OCI-LY3 (cell line): Measurements from ENCODE around the gene IL17RA.
"Not testable (repeated sequence)": the region's sequence is repeated elsewhere in the genome, so short reads cannot be mapped to it uniquely, and the experiment has no call there.

Experiments
- H2AFZ ChIP-seq: fragments of 200-600, 300-600 bp; shearing (Covaris generic); 2 replicates; pipeline ENCODE4 v1.6.0; 2014; ENCODE audit warnings: antibody characterized with exemption, low read depth, low read length
- H3K27ac ChIP-seq: fragments of 200-600, 300-600 bp; sonication (generic); 2 replicates; pipeline ENCODE4 v1.5.1; 2014; ENCODE audit warnings: mild to moderate bottlenecking, low read length, moderate library complexity, mixed read lengths
- H3K27me3 ChIP-seq: fragments of 200-600, 300-600 bp; sonication (generic); 2 replicates; pipeline ENCODE4 v1.6.1; 2014; ENCODE audit warnings: low read depth, low read length, mixed read lengths
- H3K36me3 ChIP-seq: fragments of 200-600, 300-600 bp; sonication (generic); replicated peaks from 2 replicates; pipeline ENCODE3; 2014; ENCODE audit warnings: low read depth, low read length, mixed read lengths
- H3K4me1 ChIP-seq: fragments of 300-600, 200-600 bp; sonication (generic); 2 replicates; pipeline ENCODE4 v1.6.1; 2014; ENCODE audit warnings: low read length, mixed read lengths
- H3K4me2 ChIP-seq: fragments of 200-600, 300-600 bp; sonication (generic); 2 replicates; pipeline ENCODE4 v1.6.1; 2014; ENCODE audit warnings: low read length, mixed read lengths
- H3K4me3 ChIP-seq: fragments of 300-600, 200-600 bp; sonication (generic); 2 replicates; pipeline ENCODE4 v1.5.1; 2014; ENCODE audit warnings: antibody characterized with exemption, mild to moderate bottlenecking, low read length, moderate library complexity
- H3K79me2 ChIP-seq: fragments of 300-600, 200-600 bp; shearing (Covaris generic); 2 replicates; pipeline ENCODE4 v1.6.1; 2014; ENCODE audit warnings: mild to moderate bottlenecking, low read length, mixed read lengths
- H3K9ac ChIP-seq: fragments of 300-600, 200-600 bp; shearing (Covaris generic); 2 replicates; pipeline ENCODE4 v1.6.0; 2014; ENCODE audit warnings: mild to moderate bottlenecking, low read length, moderate library complexity
- H3K9me3 ChIP-seq: fragments of 200-600, 300-600 bp; shearing (Covaris generic); 2 replicates; pipeline ENCODE4 v1.6.1; 2014; ENCODE audit warnings: low read length, mixed read lengths; ENCODE audit not compliant: insufficient read depth
- H4K20me1 ChIP-seq: fragments of 200-600, 300-600 bp; sonication (generic); 2 replicates; pipeline ENCODE4 v1.6.1; 2016; ENCODE audit warnings: low read length, mixed read lengths; ENCODE audit not compliant: insufficient read depth
- CTCF ChIP-seq: fragments of 200-600, 300-600 bp; sonication (generic); IDR thresholded peaks from 2 replicates; pipeline ENCODE4 v1.5.1; 2014; ENCODE audit warnings: antibody characterized with exemption, low read length, low read depth
- EZH2phosphoT487 ChIP-seq: fragments of 200-600 bp; shearing (Covaris generic); IDR thresholded peaks from 2 replicates; pipeline ENCODE4 v1.6.1; 2018; ENCODE audit warnings: antibody characterized with exemption, mixed run types, low read depth

Gene IL17RA, protein sequence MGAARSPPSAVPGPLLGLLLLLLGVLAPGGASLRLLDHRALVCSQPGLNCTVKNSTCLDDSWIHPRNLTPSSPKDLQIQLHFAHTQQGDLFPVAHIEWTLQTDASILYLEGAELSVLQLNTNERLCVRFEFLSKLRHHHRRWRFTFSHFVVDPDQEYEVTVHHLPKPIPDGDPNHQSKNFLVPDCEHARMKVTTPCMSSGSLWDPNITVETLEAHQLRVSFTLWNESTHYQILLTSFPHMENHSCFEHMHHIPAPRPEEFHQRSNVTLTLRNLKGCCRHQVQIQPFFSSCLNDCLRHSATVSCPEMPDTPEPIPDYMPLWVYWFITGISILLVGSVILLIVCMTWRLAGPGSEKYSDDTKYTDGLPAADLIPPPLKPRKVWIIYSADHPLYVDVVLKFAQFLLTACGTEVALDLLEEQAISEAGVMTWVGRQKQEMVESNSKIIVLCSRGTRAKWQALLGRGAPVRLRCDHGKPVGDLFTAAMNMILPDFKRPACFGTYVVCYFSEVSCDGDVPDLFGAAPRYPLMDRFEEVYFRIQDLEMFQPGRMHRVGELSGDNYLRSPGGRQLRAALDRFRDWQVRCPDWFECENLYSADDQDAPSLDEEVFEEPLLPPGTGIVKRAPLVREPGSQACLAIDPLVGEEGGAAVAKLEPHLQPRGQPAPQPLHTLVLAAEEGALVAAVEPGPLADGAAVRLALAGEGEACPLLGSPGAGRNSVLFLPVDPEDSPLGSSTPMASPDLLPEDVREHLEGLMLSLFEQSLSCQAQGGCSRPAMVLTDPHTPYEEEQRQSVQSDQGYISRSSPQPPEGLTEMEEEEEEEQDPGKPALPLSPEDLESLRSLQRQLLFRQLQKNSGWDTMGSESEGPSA

DNA sequence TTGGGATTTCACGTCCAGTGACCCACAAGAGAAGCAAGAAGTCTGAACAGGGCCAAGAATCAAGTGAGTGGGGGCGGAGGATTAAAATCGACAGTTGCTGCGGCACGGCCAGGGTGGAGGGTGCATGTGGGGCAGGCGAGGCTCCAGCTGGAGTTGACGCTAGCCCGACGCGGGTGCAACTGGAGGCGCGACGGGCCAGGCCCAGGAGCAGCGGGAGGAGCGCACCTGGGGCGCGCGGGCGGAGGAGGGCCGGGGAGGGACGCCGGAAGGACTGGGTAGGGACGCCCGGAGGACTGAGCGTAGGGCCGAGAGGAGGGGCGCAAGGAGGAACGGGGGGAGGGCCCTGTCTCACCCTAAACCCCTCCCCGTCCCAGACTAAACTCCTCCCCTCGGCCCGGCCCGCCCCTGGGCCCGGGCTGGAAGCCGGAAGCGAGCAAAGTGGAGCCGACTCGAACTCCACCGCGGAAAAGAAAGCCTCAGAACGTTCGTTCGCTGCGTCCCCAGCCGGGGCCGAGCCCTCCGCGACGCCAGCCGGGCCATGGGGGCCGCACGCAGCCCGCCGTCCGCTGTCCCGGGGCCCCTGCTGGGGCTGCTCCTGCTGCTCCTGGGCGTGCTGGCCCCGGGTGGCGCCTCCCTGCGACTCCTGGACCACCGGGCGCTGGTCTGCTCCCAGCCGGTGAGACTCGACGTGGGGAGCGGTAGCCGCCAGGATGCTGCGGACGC, at the start of gene IL17RA:
TSS of gene IL17RA (plus strand) at position 447 of the 723 bp plus-strand sequence. CDS start at position 539, 92 bp downstream.
- Histone ChIP-seq H3K36me3 (peaks cover 2% of the 10 kb centered on the region), H3K9ac (peak within 1 kb of the TSS; percentile 80), H2AFZ (peak within 1 kb of the TSS; percentile 69; the same call in 1 of the 2 replicates), H3K27ac (no peak within 1 kb of the TSS), H3K4me1 (peaks cover 19% of the 10 kb centered on the region), H4K20me1 (peaks cover 15% of the 10 kb centered on the region), H3K27me3 (no peaks in the 10 kb centered on the region), H3K9me3 (no peaks in the 10 kb centered on the region), H3K79me2 (peaks cover 18% of the 10 kb centered on the region), H3K4me2 (peak within 1 kb of the TSS; percentile 89), H3K4me3 (peak within 1 kb of the TSS; percentile 86)
- TF ChIP-seq CTCF (0 out of 2 replicates have a peak, but pooled peaks have one; percentile 3), EZH2phosphoT487 (no peak)

DNA sequence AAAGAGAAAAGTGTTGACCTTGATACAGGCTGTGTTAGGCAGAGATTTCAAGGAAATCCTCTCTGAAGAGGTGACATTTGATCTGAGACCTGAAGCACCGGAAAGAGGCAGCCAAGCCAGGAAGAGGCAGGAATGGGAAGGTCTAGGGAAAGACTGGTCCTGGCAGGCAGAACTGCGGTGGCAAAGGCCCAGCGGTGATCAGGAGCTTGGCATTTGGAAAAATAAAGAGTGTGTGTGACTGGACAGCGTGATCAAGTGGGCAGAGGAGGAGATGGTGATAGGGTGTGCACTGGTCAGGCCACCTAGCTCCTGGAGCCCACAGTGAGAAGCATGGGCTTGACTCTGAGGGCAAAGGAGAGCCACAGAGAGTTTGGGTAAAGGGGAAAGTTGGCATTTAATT, 49.6 kb upstream of the IL17RA start:
- H3K27me3 ChIP-seq, result no peaks in the 10 kb centered on the region
- no peak overlapping the region for H2AFZ ChIP-seq
- no peak overlapping the region for H3K9ac ChIP-seq
- H3K27ac ChIP-seq, result no peak overlapping the region
- TF ChIP-seq CTCF, result no peak
- no peak for TF ChIP-seq EZH2phosphoT487
- peaks cover 14% of the 10 kb centered on the region for H3K4me1 ChIP-seq
- H3K4me2 ChIP-seq, result no peak overlapping the region
- no peaks in the 10 kb centered on the region for H3K9me3 ChIP-seq
- H3K4me3 ChIP-seq, result no peak overlapping the region
- H3K36me3 ChIP-seq, result peaks cover 8% of the 10 kb centered on the region
- H3K79me2 ChIP-seq, result peaks cover 37% of the 10 kb centered on the region
- H4K20me1 ChIP-seq, result peaks cover 15% of the 10 kb centered on the region

DNA sequence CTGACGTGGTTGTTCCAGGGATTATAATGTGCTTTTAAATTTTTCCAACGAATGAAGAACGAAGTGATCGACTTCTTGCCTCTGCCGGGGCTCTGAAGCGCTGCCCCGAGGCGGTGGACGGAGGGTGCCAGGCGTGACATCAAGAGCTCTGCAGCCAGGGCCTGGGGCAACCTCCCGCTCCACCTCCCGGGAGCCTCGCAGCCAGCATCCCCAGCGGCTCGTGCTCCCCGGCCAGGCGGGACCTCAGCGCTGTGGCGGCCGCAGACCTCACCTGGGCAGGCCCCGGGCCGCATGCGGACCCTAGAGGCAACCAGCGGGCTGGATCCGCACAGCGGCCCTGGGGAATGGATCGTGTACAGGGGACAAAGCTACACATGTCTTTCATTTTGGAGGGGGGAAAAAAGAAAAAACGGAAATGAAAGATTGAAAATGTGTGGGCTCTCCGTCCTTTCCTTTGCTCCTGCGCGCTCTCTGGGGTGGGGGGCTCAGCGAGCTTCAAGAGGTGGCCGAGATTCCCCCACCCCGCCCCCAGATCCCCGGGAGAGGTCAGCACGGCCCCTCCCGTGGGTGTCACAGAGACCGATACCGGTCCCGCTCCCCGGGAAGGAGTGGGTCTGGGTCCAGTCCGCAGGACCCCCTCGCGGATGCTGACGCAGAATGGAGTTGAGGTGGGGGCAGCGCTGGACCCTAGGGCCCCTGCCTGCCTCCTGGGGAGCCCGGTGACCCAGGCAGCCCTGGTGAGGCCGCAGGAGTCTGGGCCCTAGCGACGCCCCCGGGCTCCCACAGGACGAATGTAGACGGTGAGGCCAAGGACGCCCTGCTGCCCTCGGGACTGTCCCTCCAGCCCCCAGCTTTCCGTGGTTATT, 48.6 kb upstream of the IL17RA start:
- H3K4me2 ChIP-seq, result peak overlapping the region; percentile 94
- peak overlapping the region; percentile 89 for H3K4me3 ChIP-seq
- peaks cover 21% of the 10 kb centered on the region for H4K20me1 ChIP-seq
- H3K79me2 ChIP-seq, result peaks cover 46% of the 10 kb centered on the region
- H3K27me3 ChIP-seq, H3K9me3 ChIP-seq: not testable (repeated sequence)
- peaks cover 14% of the 10 kb centered on the region for H3K4me1 ChIP-seq
- peaks cover 14% of the 10 kb centered on the region for H3K36me3 ChIP-seq
- H3K9ac ChIP-seq, result peak overlapping the region; percentile 83
- H2AFZ ChIP-seq, result peak overlapping the region; percentile 54; the same call in 1 of the 2 replicates
- peak overlapping the region; percentile 63 for H3K27ac ChIP-seq

- H3K4me3 ChIP-seq, result peak overlapping the region; percentile 89
- peaks cover 55% of the 10 kb centered on the region for H3K79me2 ChIP-seq
- peaks cover 15% of the 10 kb centered on the region for H3K36me3 ChIP-seq
- H4K20me1 ChIP-seq, result peaks cover 30% of the 10 kb centered on the region
- peak overlapping the region; percentile 94 for H3K4me2 ChIP-seq
- not testable (repeated sequence) for H3K27me3 ChIP-seq, H3K9me3 ChIP-seq
- H3K27ac ChIP-seq, result peak overlapping the region; percentile 83
- H3K9ac ChIP-seq, result peak overlapping the region; percentile 92
- peak overlapping the region; percentile 39; the same call in 1 of the 2 replicates for H2AFZ ChIP-seq
- peaks cover 14% of the 10 kb centered on the region for H3K4me1 ChIP-seq
These were observed 47.7 kb upstream of the IL17RA start for GRCh38 chr22:17036842-17037711.
